Parathyroid adenoma (tissue), 2 donors: ENCODE data around the gene ADCY3.

ENCODE experiments used
- H2AFZ ChIP-seq: fragments of 300-600 bp; sonication (generic); one replicate; pipeline ENCODE4 v1.7.0; 2017; ENCODE audit warnings: antibody characterized with exemption, mild to moderate bottlenecking
- H3K27ac ChIP-seq: fragments of 300-600 bp; sonication (generic); one replicate; pipeline ENCODE4 v1.7.0; 2017
- H3K27me3 ChIP-seq: fragments of 300-600 bp; sonication (generic); one replicate; pipeline ENCODE4 v1.7.0; 2017; ENCODE audit warnings: low read length; ENCODE audit not compliant: control insufficient read depth, insufficient read depth
- H3K36me3 ChIP-seq: fragments of 300-600 bp; sonication (generic); one replicate; pipeline ENCODE4 v1.7.0; 2017; ENCODE audit warnings: low read length; ENCODE audit not compliant: control insufficient read depth, insufficient read depth
- H3K4me1 ChIP-seq: fragments of 300-600 bp; sonication (generic); one replicate; pipeline ENCODE4 v1.7.0; 2017; ENCODE audit warnings: control low read depth
- H3K4me2 ChIP-seq: fragments of 300-600 bp; sonication (generic); one replicate; pipeline ENCODE4 v1.7.0; 2017; ENCODE audit warnings: low read length
- H3K4me3 ChIP-seq: fragments of 300-600 bp; sonication (generic); one replicate; pipeline ENCODE4 v1.7.0; 2017; ENCODE audit warnings: low read depth, low read length
- H3K79me2 ChIP-seq: fragments of 300-600 bp; sonication (generic); one replicate; pipeline ENCODE4 v1.7.0; 2017; ENCODE audit warnings: control low read depth
- H3K9ac ChIP-seq: fragments of 300-600 bp; sonication (generic); one replicate; pipeline ENCODE4 v1.7.0; 2017; ENCODE audit warnings: mild to moderate bottlenecking
- H3K9me3 ChIP-seq: fragments of 300-600 bp; sonication (generic); one replicate; pipeline ENCODE4 v1.7.0; 2017; ENCODE audit warnings: low read length; ENCODE audit not compliant: control insufficient read depth
- TF ChIP-seq, protein P1 (sequence below): fragments of 300-600 bp; sonication (generic); IDR thresholded peaks from one replicate; pipeline ENCODE4 v1.7.0; 2017; ENCODE audit warnings: antibody characterized with exemption, mild to moderate bottlenecking
- donor health status: primary hyperparathyroidism.

Gene ADCY3

DNA sequence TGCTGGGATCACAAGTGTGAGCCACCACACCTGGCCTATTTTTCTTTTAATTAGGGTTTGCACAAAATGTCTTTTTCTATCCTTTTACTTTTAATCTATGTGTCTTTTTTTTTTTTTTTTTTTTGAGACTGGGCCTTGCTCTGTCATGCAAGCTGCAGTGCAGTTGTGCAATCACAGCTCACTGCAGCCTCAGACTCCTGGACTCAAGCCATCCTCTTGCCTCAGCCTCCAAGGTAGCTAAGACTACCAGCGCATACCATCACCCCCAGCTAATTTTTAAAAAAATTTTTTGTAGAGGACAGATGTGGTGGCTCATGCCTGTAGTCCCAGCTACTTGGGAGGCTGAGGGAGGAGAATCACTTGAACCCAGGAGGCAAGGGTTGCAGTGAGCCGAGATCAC is 27.1 kb downstream of the ADCY3 start:
- TF ChIP-seq, protein P1, sequence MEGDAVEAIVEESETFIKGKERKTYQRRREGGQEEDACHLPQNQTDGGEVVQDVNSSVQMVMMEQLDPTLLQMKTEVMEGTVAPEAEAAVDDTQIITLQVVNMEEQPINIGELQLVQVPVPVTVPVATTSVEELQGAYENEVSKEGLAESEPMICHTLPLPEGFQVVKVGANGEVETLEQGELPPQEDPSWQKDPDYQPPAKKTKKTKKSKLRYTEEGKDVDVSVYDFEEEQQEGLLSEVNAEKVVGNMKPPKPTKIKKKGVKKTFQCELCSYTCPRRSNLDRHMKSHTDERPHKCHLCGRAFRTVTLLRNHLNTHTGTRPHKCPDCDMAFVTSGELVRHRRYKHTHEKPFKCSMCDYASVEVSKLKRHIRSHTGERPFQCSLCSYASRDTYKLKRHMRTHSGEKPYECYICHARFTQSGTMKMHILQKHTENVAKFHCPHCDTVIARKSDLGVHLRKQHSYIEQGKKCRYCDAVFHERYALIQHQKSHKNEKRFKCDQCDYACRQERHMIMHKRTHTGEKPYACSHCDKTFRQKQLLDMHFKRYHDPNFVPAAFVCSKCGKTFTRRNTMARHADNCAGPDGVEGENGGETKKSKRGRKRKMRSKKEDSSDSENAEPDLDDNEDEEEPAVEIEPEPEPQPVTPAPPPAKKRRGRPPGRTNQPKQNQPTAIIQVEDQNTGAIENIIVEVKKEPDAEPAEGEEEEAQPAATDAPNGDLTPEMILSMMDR, result no peak

DNA sequence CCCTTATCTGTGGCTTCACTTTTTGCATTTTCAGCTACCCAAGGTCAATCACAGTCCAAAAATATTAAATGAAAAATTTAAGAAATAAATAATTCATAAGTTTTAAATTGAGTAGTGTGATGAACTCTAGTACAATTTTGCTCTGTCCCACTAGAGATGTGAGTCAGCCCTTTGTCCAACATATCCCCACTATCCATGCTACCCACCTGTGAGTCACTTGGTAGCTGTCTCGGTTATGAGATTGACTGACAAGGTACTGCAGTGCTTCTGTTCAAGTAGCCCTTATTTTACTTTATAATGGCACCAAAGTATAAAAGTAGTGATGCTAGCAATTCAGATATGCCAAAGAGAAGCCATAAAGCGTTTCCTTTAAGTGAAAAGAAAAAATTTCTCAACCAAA is 28.8 kb downstream of the ADCY3 start:
- TF ChIP-seq, protein P1, result no peak
- H3K36me3 ChIP-seq, result no peaks in the 10 kb centered on the region
- H3K4me2 ChIP-seq, result no peak overlapping the region
- no peak overlapping the region for H3K4me3 ChIP-seq
- no peaks in the 10 kb centered on the region for H3K79me2 ChIP-seq
- H3K4me1 ChIP-seq, result no peaks in the 10 kb centered on the region
- H3K27ac ChIP-seq, result no peak overlapping the region
- no peaks in the 10 kb centered on the region for H3K27me3 ChIP-seq
- H3K9ac ChIP-seq, result no peak overlapping the region
- no peak overlapping the region for H2AFZ ChIP-seq
- no peaks in the 10 kb centered on the region for H3K9me3 ChIP-seq

More for the DNA sequence above, 27.1 kb downstream of the ADCY3 start:
- Histone ChIP-seq H3K36me3 (no peaks in the 10 kb centered on the region), H3K9ac (no peak overlapping the region), H2AFZ (no peak overlapping the region), H3K4me3 (no peak overlapping the region), H3K4me2 (no peak overlapping the region), H3K4me1 (no peaks in the 10 kb centered on the region), H3K9me3 (no peaks in the 10 kb centered on the region), H3K27ac (no peak overlapping the region), H3K79me2 (no peaks in the 10 kb centered on the region), H3K27me3 (no peaks in the 10 kb centered on the region)

DNA sequence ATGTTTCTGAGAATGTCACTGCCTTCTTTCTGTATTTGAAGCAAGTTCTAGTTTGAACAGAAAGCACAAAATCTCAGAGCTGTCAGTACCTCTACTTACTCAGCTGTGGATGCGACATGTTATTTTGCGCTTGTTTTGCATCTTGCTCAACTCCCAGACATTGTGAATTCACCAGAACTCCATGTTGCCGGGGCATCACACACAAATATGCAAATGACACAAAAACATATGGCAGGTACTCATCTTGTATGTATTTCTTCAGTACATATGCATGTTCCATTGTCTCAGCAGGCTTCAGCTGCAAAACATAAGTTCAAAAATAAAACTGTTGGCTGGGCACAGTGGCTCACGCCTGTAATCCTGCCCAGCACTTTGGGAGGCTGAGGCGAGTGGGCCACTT is 30.8 kb downstream of the ADCY3 start:
- Histone ChIP-seq H3K79me2 (no peaks in the 10 kb centered on the region), H3K4me3 (no peak overlapping the region), H3K27ac (no peak overlapping the region), H3K36me3 (no peaks in the 10 kb centered on the region), H3K9me3 (no peaks in the 10 kb centered on the region), H3K9ac (no peak overlapping the region), H3K4me2 (no peak overlapping the region), H3K4me1 (no peaks in the 10 kb centered on the region), H2AFZ (no peak overlapping the region), H3K27me3 (no peaks in the 10 kb centered on the region)
- TF ChIP-seq, protein P1, result no peak

DNA sequence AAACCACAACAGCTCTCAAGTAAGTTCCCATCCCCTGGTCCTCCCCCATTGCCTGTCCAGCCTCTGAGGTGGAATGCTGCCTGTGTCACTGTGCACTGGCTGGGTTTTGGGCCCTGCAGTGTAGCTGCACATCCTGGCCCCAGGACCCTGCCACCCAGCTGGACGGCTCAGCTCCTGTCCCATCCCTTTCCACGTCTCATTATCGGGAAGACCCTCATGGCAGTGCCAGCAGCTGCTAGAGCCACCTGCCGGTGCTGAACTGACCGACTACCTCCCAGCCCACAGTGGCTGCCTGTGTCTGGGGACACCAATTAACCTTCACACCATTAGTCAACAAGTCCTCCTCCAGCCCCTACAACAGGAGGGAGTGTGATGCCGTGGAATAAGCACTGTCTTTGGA is 31.9 kb downstream of the ADCY3 start:
- Histone ChIP-seq H3K4me3 (no peak overlapping the region), H3K79me2 (no peaks in the 10 kb centered on the region), H3K36me3 (no peaks in the 10 kb centered on the region), H3K4me1 (no peaks in the 10 kb centered on the region), H3K27ac (no peak overlapping the region), H3K9me3 (no peaks in the 10 kb centered on the region), H3K4me2 (no peak overlapping the region), H3K9ac (no peak overlapping the region), H3K27me3 (no peaks in the 10 kb centered on the region), H2AFZ (no peak overlapping the region)
- TF ChIP-seq, protein P1, result no peak

DNA sequence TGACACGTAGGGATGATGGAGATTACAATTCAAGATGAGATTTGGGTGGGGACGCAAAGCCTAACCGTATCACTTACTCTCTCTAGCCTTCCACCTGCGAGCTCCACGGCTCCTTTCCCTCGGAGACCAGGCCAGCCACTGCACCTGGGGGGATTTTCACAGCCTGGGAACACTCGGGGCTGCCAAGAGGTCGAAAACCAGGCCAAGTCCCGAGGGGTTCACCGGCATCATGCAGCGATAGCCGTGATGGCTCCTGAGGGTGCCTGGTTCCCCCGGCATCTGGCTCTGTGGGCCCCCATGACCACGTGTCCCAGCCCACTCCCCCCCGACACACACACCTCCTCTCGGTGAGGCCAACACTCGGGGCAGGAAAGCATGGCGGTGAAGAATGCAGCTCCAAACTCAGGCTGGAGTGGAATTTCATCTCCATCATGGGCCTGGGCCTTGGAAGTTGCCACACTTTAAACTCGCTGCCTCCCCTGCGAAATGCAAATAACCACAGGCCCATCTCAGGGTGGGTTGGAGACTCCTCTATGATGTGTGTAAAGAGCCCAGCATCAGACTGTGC is 32.6 kb downstream of the ADCY3 start:
- TF ChIP-seq, protein P1, result no peak
- H3K36me3 ChIP-seq, result no peaks in the 10 kb centered on the region
- H3K4me3 ChIP-seq, result no peak overlapping the region
- H3K4me2 ChIP-seq, result no peak overlapping the region
- no peak overlapping the region for H3K27ac ChIP-seq
- no peak overlapping the region for H3K9ac ChIP-seq
- no peaks in the 10 kb centered on the region for H3K4me1 ChIP-seq
- H2AFZ ChIP-seq, result no peak overlapping the region
- H3K27me3 ChIP-seq, result no peaks in the 10 kb centered on the region
- no peaks in the 10 kb centered on the region for H3K9me3 ChIP-seq
- no peaks in the 10 kb centered on the region for H3K79me2 ChIP-seq
